ENCODE results near the gene MPHOSPH10. TPM values are rescaled to one million over a fixed set of nuclear protein-coding genes. Genes with fewer than 3 reads are reported as not detected.
"Not testable (repeated sequence)": the region's sequence is repeated elsewhere in the genome, so short reads cannot be mapped to it uniquely, and the experiment has no call there.

Gene MPHOSPH10, protein sequence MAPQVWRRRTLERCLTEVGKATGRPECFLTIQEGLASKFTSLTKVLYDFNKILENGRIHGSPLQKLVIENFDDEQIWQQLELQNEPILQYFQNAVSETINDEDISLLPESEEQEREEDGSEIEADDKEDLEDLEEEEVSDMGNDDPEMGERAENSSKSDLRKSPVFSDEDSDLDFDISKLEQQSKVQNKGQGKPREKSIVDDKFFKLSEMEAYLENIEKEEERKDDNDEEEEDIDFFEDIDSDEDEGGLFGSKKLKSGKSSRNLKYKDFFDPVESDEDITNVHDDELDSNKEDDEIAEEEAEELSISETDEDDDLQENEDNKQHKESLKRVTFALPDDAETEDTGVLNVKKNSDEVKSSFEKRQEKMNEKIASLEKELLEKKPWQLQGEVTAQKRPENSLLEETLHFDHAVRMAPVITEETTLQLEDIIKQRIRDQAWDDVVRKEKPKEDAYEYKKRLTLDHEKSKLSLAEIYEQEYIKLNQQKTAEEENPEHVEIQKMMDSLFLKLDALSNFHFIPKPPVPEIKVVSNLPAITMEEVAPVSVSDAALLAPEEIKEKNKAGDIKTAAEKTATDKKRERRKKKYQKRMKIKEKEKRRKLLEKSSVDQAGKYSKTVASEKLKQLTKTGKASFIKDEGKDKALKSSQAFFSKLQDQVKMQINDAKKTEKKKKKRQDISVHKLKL
- polyA plus RNA-seq (ENCODE audit: insufficient read length): 27.3 TPM

DNA sequence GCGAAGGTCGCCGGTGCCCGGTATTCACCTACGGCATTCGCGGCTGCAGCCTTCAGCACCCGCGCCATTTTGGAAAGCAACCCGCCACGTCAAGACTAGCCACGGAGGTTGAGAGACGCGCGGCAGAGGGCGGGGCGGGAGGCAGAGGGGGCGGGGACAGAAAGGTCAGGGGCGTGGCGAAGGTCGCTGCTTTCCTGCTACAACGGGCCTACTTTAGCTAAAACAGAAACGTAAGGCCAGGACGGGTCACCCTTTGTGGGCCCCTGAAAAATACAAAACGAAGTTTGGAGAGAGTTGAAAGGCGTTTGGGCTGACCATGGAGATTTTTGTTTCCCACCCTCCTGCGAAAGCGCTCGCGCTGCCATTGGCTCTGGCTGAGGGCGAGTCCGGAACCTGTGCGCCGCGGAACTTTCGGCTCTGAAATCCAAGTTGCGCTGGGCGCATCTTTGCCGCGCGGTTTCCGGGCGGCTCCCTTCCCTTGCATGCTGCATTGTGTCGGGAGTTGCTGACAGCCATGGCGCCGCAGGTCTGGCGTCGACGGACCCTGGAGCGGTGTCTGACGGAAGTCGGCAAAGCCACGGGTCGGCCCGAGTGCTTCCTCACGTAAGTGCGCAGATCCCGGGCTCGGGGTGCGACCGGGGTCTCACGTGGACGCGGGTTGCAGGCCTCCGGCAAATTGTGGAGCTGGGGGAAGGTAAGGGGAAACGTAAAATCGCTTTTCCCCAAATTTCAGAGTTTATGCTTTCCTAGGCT is at the start of gene MPHOSPH10, which contains the start of gene MCEE:
TSS of gene MPHOSPH10 (plus strand) at position 483 of the 753 bp plus-strand sequence. CDS start at position 515, 32 bp downstream.
TSS of gene MCEE (minus strand) at position 78 of the 753 bp plus-strand sequence. CDS start at position 68, 10 bp downstream.
- DNase-seq: peak; percentile 94

DNA sequence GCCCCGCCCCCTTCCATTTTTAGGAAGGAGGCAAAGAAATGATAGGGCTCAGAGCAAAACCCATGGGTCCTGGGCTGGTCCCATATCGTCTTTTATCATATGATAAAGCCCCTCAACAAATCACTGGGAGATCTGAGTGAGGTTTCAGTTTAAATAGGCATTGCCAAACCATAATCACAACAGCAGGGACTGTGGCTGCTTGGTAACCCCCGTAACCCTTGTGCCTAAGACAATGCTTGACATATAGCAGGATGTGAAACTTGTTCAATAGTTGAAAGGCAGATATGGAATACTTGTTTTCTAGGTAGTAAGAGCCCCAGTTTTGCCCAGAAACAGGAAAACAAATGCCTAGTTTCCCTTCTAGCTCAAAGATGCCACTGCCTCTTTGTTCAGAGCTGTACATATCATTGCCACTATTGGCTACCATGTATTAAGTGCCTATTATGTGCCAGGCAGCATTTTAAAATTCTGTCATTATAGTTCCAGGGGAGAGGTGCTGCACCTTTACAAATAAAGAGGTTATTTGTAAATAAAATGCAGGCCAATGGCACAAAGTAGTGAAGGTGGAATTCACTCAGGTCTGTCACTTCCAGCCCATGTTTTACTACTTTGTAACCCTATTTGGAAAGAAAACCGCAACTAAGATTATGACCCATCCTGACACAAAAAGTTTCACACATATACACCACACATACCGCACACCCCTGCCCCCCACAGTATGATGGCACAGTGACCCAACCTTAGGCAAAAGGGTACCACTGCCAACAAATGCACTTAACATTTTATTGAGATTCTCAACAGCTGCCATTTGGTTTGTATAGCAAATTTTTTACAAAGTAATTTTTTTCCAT is 47.8 kb upstream of the MPHOSPH10 start:
- DNase-seq: no peak

DNA sequence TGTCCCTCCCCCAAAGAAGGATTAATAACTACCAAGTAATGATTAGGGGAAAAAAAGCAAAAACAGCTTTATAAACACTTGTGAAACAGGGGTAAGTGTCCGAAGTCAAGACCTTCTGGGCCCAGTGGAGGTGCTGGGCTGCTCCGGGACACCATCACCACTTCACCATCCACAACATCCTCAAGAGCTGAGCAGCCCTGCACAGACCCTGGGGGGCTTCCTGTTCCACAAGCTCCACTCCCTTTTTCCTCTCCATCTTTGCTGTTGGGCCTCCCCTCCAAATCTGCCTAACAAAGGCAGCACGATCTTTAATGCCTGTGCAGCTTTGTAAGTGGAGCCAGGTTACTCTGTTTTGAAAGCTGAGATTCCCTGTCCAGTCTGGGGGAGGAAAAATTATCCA is 47.1 kb upstream of the MPHOSPH10 start:
- not testable (repeated sequence) for DNase-seq

DNA sequence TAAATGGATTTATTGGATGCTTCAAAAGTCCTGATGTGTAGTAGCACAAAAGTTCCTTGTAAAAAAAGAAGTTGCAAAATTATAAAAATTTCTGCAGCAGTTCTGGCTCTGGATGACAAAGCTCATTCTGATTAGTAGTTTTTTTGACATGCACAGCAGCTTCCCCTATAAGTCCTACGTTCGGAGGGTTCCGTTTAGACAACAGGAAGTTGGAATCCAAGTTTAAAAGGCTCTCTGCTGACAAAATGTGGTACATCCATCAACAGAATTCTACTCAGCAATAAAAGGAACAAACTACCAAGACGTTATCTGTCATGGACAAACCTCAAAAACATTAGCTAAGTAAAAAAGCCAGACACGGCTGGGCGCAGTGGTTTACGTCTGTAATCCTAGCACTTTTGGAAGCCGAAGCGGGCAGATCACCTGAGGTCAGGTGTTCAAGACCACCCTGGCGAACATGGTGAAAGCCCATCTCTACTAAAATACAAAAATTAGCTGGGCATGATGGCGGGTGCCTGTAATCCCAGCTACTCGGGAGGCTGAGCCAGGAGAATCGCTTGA is 46.6 kb upstream of the MPHOSPH10 start:
- not testable (repeated sequence) for DNase-seq

DNA sequence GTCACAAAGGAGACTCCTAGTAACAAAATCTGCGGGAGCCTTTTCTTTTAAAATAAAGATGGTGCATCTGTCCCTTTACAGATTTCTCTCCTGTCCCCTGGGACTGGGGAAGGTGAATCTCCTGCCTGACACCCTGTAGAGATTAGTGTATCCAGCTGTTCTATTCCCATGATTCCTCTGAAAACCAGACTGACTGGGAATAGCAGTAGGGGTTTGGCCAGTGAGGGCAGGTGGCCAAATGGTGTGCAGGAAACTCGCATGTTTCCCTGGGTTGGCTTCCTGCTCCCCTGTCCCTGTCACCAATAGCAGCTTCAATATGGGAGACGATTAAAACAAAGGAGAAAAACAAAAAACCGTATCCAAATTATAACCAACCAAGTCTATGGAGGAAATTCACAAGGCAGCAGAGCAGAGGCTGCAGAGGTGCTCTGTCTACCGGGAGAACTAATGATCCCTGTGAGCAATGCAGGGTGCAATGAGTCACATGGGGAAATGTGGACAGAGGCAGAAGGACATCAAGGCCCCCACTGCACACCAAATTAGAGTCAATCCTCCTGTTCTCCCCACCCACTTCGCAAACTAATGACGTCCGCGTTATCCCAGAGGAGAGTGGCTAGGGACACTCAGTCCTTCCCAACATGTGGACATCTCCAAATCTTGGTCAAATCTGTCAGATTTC is 45.0 kb upstream of the MPHOSPH10 start:
- not testable (repeated sequence) for DNase-seq

DNA sequence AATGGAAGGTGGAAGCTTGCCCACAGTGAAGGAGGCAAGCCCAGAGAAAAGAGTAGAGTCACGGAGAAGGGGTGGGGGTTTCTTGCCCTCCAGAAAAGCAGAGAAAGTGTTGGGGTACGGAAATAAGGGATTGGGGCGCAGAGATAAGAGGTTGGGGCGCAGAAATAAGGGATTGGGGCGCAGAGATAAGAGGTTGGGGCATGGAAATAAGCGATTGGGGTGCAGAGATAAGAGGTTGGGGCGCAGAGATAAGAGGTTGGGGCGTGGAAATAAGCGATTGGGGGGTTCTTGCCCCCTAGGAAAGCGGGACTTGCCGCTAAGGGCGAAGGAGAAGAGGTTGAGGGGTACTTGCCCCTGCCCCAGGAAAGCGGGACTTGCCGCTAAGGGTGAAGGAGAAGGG is 41.0 kb upstream of the MPHOSPH10 start:
- DNase-seq: not testable (repeated sequence)

DNA sequence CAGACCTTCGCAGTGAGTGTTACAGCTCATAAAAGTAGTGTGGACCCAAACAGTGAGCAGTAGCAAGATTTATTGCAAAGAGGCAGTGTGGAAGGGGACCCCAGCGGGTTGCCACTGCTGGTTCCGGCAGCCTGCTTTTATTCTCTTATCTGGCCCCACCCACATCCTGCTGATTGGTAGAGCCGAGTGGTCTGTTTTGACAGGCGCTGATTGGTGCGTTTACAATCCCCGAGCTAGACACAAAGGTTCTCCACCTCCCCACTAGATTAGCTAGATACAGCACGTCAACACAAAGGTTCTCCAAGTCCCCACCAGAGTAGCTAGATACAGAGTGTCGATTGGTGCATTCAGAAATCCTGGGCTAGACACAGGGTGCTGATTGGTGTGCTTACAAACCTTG is 38.6 kb upstream of the MPHOSPH10 start:
- not testable (repeated sequence) for DNase-seq

DNA sequence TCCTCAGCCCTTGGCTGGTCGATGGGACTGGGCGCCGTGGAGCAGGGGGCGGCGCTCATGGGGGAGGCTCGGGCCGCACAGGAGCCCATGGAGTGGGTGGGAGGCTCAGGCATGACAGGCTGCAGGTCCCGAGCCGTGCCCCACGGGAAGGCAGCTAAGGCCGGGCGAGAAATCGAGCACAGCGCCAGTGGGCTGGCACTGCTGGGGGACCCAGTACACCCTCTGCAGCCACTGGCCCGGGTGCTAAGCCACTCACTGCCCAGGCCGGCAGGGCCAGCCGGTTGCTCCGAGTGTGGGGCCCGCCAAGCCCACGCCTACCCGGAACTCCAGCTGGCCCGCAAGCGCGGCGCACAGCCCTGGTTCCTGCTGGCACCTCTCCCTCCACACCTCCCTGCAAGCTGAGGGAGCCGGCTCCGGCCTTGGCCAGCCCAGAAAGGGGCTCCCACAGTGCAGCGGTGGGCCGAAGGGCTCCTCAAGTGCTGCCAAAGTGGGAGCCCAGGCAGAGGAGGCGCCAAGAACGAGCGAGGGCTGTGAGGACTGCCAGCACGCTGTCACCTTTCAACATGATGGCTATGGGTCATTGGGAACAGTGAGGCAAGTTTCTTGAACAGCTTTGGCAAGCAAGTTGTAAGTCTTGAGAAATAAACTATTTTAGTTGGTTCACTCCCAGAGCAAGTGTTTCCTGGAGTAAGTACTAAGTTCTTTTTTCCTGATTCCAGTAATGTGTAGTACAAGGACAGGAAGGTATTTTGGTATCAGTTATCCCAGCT is 37.8 kb upstream of the MPHOSPH10 start:
- DNase-seq: not testable (repeated sequence)

DNA sequence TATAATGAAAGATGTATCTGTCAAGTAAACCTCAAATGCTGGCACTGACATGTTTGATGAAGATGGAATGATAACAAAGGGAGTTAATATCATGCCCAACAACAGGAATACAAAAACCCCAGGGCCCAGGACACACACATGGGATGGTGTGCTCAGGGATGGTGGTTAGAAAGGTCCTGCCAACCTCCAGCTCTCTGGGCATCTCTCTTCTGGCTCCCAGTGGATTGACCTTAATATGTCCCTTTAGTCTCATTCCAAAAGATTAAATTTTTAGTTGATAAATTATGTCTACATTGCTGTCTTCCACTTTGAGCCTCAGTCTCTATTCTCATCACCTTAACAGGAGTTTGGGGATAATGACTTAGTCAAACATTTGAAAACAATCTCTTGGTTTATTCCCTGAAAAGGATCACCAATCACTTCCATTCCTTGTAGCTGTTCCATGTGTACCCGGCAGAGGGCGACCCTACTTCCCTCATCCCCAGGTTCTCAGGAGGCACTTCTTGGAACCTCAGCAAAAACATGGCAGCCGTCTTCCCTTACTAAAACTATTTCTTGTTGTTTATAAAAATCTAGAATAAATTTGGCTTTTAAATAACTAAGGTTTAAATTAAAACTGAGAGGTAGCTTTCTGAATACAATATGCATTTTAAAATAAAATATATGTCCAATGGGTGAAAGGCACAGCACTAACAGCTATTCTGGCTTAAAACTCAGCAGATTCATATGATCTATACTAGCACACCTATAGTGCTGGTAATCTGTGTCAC is 30.1 kb upstream of the MPHOSPH10 start:
- DNase-seq: peak; percentile 11

DNA sequence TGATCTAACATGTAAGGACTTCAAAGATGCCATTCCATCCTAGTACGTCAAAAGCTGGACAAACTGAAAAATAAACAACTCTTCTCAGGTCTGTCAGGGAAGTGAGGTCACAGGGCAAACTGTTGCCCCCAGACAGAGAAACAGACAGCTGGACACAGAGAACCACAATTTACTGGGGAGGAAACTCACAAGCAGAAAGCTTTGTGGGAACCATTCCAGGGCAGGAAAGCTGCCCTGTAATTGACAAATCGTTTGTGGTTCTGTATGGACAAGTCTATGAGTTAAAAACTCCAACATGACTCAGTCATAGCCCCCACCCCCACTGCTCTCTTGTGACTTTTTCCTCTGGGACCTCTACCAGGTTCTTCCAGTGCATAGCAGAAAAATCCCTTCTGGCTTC is 28.8 kb upstream of the MPHOSPH10 start:
- DNase-seq: no peak

DNA sequence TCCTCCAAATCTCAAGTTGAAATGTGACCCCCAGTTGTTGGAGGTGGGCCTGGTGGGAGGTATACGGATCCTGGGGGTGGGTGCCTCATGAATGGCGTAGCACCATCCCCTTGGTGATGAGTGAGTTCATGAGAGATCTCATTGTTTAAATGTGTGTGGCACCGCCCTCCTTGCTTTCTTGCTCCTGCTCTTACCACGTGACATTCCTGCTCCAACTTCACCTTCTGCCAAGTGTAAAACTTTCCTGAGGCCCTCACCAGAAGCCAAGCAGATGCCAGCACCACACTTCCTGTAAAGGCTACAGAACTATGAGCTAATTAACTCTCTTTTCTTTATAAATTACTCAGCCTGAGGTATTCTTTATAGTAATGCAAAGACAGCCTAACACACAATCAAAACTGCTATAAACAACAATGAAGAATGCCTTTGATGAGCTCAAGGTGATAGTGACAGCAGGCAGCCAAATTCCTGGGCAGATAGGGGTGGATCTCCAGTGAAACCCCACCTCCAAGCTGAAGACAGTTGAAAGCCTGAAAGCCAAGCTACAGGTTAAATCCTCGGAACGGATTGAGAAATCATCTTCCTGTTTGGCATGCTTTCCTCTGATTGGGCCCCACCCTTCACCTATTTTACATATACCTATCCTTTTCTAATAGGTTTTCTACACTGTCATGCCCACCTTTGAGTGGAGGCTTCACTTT is 27.3 kb upstream of the MPHOSPH10 start:
- no peak for DNase-seq

DNA sequence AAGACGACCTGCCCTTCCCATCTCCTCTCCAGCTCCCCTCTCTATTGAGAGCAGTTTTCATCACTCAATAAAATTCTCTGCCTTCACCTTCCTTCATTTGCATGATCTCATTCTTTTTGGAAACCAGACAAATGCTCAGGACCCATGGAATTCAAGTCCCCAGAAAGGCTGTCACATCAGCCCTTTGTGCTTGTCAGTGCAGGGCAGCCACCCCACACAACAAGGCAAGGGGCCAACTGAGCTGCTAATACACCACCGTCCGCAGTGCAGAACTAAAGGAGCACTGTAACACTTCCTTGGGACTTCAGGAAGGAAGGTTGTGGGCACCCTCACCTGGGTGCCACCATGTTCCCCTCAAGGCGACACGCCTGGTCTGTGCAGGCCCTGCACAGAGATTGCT is 26.6 kb upstream of the MPHOSPH10 start:
- DNase-seq: no peak

DNA sequence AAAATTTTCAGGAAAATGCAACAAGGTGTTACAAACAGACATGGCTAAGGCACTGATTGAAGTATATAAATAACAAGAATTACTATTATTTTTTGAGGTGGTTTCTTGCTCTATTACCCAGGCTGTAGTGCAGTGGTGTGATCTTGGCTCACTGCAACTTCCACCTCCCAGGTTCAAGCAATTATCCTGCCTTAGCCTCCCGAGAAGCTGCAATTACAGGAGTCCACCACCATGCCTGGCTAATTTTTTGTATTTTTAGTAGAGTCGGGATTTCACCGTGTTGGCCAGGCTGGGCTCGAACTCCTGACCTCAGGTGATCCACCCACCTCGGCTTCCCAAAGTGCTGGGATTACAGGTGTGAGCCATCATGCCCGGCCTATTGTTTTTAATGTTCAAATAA is 24.0 kb upstream of the MPHOSPH10 start:
- not testable (repeated sequence) for DNase-seq

DNA sequence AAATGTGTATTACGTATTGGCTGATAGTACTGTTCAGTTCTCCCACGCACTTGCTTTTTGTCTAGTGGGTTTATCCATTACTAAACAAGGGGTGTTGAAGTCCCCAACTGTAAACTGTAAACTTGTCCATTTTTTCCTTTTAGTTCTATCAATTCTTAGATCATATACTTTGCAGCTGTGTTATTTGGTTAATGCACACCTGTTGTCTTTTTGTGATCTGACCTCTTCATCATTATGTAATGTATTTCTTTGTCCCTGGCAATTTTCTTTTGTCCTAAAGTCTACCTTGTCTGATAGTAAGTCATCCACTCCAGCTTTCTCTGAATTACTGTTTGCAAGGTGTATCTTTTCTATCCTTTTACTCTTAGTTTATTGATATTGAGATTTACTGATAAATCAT is 22.3 kb upstream of the MPHOSPH10 start:
- no peak for DNase-seq

DNA sequence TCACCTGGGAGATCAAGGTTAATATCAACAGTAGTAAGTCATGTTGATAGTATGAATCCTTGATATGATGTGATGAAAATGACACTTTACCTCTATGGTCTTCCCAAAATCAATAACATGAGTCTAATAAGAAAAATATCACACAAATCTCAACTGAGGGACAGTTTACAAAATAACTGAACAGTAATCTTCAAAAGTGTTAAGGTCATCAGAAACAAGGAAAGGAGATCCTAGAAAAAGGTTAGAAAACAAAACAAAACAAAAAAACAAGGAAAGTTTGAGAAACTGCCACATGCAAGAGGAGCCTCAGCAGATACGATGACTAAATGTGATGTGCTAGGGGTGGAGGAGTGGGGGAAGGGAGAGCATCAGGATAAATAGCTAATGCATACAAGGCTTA is 16.6 kb upstream of the MPHOSPH10 start:
- no peak for DNase-seq

DNA sequence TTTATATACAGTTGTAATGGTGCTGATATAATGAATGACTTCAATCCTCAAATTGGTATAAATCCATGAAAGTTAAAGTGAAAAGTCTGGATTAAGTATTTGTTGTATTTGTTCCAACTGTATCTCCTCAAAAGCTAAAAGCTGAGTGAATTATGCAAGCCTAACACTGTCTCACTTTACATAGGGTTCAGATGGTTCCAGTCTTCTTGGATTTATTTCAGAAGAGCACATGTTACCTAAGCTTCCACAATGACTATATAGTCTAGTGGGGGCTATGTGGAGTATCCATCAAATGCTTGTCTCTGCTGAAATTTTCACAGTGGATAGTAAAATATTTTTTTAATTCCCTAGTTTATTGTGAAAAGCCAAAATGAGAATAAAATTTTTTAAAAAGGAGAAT is 13.4 kb upstream of the MPHOSPH10 start:
- DNase-seq: no peak

DNA sequence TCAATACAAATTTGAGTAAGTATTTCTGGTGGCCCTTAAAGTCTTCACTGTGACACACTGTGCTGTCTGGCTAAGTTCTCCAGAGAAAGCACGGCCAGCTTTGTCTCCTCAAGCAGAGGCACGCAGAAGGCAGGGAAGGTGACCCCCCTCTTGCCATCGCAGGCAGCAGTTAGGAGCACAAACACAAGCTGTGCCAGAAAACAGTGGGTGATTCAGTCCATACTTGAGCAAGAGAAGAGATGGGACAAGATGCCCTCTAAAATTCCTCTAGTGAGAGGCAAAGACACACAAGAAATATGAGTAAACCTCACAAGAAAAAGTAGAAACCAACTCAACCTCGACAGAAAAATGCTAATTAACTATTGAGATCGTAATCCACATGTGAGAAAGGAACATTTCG is 10.2 kb upstream of the MPHOSPH10 start:
- DNase-seq: no peak

DNA sequence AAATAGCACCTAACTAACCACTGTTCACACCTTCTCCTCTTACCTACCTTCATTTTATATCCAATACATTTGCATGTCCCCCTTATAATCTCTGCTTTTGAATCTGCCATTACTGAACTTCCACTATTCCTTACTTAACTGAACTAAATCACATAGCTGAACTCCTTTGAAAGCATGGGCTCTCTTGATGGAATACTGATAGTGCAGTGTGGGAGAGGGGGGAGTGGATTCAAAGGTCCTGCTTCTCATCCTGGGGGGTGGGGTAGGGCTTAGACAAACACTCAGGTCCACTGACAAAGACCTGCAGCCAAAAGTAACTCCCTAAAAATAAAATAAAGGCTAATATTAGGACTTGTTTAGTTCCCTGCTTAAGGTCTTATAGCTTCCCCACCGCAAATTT is 9.0 kb upstream of the MPHOSPH10 start:
- no peak for DNase-seq
